ENCODE data around the gene GJD3. TPM values are rescaled to one million over a fixed set of nuclear protein-coding genes. Genes with fewer than 3 reads are reported as not detected.

Gene GJD3
- total and polyA plus RNA-seq, 2 experiments from 2014 or later = 1.4 TPM; not detected in 1

- H3K27ac ChIP-seq (ENCODE audit: low read depth) = no peak overlapping the region
- peaks cover 20% of the 10 kb centered on the region for H3K79me2 ChIP-seq (replicated peaks; ENCODE audit: insufficient read depth)
- H3K36me3 Mint-ChIP-seq (ENCODE audit: low read depth) = no peaks in the 10 kb centered on the region; the same call in 2 of the 3 replicates
- peaks cover 12% of the 10 kb centered on the region for H4K20me1 ChIP-seq (replicated peaks; ENCODE audit: insufficient read depth)
- H3K4me1 ChIP-seq (ENCODE audit: insufficient read depth) = peaks cover 29% of the 10 kb centered on the region
- H3K27me3 Mint-ChIP-seq (ENCODE audit: insufficient read depth, low read depth, poor library complexity) = peaks cover 44% of the 10 kb centered on the region
- peak overlapping the region; percentile 91 for H3K4me2 ChIP-seq
- H3K27ac Mint-ChIP-seq = no peak overlapping the region
- H3K36me3 ChIP-seq (ENCODE audit: insufficient read depth) = no peaks in the 10 kb centered on the region
- peaks cover 33% of the 10 kb centered on the region for H3K27me3 ChIP-seq (ENCODE audit: insufficient read depth)
- TF ChIP-seq NANOG (IDR thresholded peaks at IDR 0.05; ENCODE audit: borderline replicate concordance) (no peak), POLR2AphosphoS5 (IDR thresholded peaks at IDR 0.05; ENCODE audit: low read depth) (no peak), JUNB (IDR thresholded peaks at IDR 0.05; ENCODE audit: unreplicated experiment) (no peak), CTCF (conservative IDR thresholded peaks at IDR 0.05; ENCODE audit: low read depth in 2 of 2) (peak; percentile 21 to 36; a peak in 3 of 4 replicates), EZH2phosphoT487 (IDR thresholded peaks at IDR 0.05; ENCODE audit: unreplicated experiment) (no peak), ZNF331 (CRISPR knock-in tag; IDR thresholded peaks at IDR 0.05; ENCODE audit: low read depth) (no peak)
- H3K4me3 ChIP-seq = peak overlapping the region; percentile 89
- no peaks in the 10 kb centered on the region for H3K9me3 Mint-ChIP-seq
- no peaks in the 10 kb centered on the region for H3K9me2 ChIP-seq (ENCODE audit: insufficient read depth)
- DNase-seq (ENCODE audit: low spot score) (no peak), ATAC-seq (no peak)
- peaks cover 16% of the 10 kb centered on the region for H3F3A ChIP-seq (replicated peaks; ENCODE audit: low read depth)
- H3K4me1 Mint-ChIP-seq = peaks cover 84% of the 10 kb centered on the region
- H2AFZ ChIP-seq = peak overlapping the region; percentile 97
- peak overlapping the region; percentile 93 for H3K4me3 Mint-ChIP-seq
Measured at GRCh38 chr17:40318830-40319391, 45.6 kb downstream of the GJD3 start.

- H3K27me3 Mint-ChIP-seq (ENCODE audit: insufficient read depth, low read depth, poor library complexity) = peaks cover 42% of the 10 kb centered on the region
- ATAC-seq (peak; percentile 85), DNase-seq (ENCODE audit: low spot score) (peak; percentile 98)
- H3F3A ChIP-seq (replicated peaks; ENCODE audit: low read depth) = peaks cover 16% of the 10 kb centered on the region
- H3K4me1 Mint-ChIP-seq = peaks cover 88% of the 10 kb centered on the region
- H3K4me3 Mint-ChIP-seq = peak overlapping the region; percentile 93
- peak overlapping the region; percentile 89 for H3K4me3 ChIP-seq
- H3K36me3 Mint-ChIP-seq (ENCODE audit: low read depth) = no peaks in the 10 kb centered on the region; the same call in 2 of the 3 replicates
- TF ChIP-seq REST (IDR thresholded peaks at IDR 0.05; ENCODE audit: unreplicated experiment) = no peak
- TF ChIP-seq POLR2AphosphoS5 (IDR thresholded peaks at IDR 0.05; ENCODE audit: low read depth) = peak; percentile 58
- H3K79me2 ChIP-seq (replicated peaks; ENCODE audit: insufficient read depth) = peaks cover 20% of the 10 kb centered on the region
- H3K36me3 ChIP-seq (ENCODE audit: insufficient read depth) = no peaks in the 10 kb centered on the region
- H4K20me1 ChIP-seq (replicated peaks; ENCODE audit: insufficient read depth) = peaks cover 12% of the 10 kb centered on the region
- H3K27ac ChIP-seq (ENCODE audit: low read depth) = peak overlapping the region; percentile 28; the same call in 1 of the 2 replicates
- H3K9me2 ChIP-seq (ENCODE audit: insufficient read depth) = no peaks in the 10 kb centered on the region
- H3K4me2 ChIP-seq = peak overlapping the region; percentile 91
- H3K4me1 ChIP-seq (ENCODE audit: insufficient read depth) = peaks cover 30% of the 10 kb centered on the region
- peaks cover 33% of the 10 kb centered on the region for H3K27me3 ChIP-seq (ENCODE audit: insufficient read depth)
- no peaks in the 10 kb centered on the region for H3K9me3 Mint-ChIP-seq
- peak overlapping the region; percentile 97 for H2AFZ ChIP-seq
- no peak overlapping the region for H3K27ac Mint-ChIP-seq
Measured at GRCh38 chr17:40317880-40318829, 46.4 kb downstream of the GJD3 start.

All from GM23338 (cell line).